RKO (cell line): ENCODE results near the gene TICAM1.
"Not testable (repeated sequence)": the region's sequence is repeated elsewhere in the genome, so short reads cannot be mapped to it uniquely, and the experiment has no call there.

Experiments used
- DNase-seq: peaks from one replicate; pipeline ENCODE4 v3.0.0-alpha.2; 2016; ENCODE audit warnings: low spot score

Gene TICAM1

GRCh38 chr19:4831304-4831978, at the start of gene TICAM1:
Gene TICAM1 (minus strand): TSS chr19:4831712. CDS start chr19:4818377, 13,335 bp downstream.
- DNase-seq = peak; percentile 48

- DNase-seq = no peak
These were observed 47.5 kb upstream of the TICAM1 start for GRCh38 chr19:4879041-4879440.

- no peak for DNase-seq
These were observed 47.0 kb upstream of the TICAM1 start for GRCh38 chr19:4878491-4878968.

GRCh38 chr19:4877753-4878490, 46.4 kb upstream of the TICAM1 start:
- no peak for DNase-seq

GRCh38 chr19:4873930-4874329, 42.4 kb upstream of the TICAM1 start:
- DNase-seq = no peak

- DNase-seq = no peak
These were observed 40.2 kb upstream of the TICAM1 start for GRCh38 chr19:4871711-4872110.

- peak; percentile 97 for DNase-seq
These were observed 38.7 kb upstream of the TICAM1 start for GRCh38 chr19:4870025-4870700.

- DNase-seq = no peak
These were observed 36.8 kb upstream of the TICAM1 start for GRCh38 chr19:4868286-4868834.

- peak; percentile 96 for DNase-seq
These were observed 36.2 kb upstream of the TICAM1 start, which contains the start of gene PLIN3 for GRCh38 chr19:4867534-4868285. Gene PLIN3 (minus strand): TSS chr19:4867667. CDS start chr19:4861394, 6,273 bp downstream.

GRCh38 chr19:4866595-4867424, 35.3 kb upstream of the TICAM1 start:
- peak; percentile 55 for DNase-seq

- DNase-seq = no peak
These were observed 29.6 kb upstream of the TICAM1 start for GRCh38 chr19:4861147-4861546.

GRCh38 chr19:4859697-4860096, 28.2 kb upstream of the TICAM1 start:
- no peak for DNase-seq

- not testable (repeated sequence) for DNase-seq
These were observed 25.0 kb upstream of the TICAM1 start for GRCh38 chr19:4856468-4856867.

GRCh38 chr19:4853506-4853905, 22.0 kb upstream of the TICAM1 start:
- DNase-seq = not testable (repeated sequence)

GRCh38 chr19:4852484-4852883, 21.0 kb upstream of the TICAM1 start:
- DNase-seq = no peak

GRCh38 chr19:4851551-4852290, 20.2 kb upstream of the TICAM1 start:
- peak; percentile 49 for DNase-seq

- no peak for DNase-seq
These were observed 17.5 kb upstream of the TICAM1 start for GRCh38 chr19:4849019-4849418.

- no peak for DNase-seq
These were observed 15.9 kb upstream of the TICAM1 start for GRCh38 chr19:4847190-4847973.

GRCh38 chr19:4845975-4846374, 14.5 kb upstream of the TICAM1 start:
- DNase-seq = not testable (repeated sequence)
